Measurements from ENCODE around the gene EEF1E1.
"Not testable (repeated sequence)": the region's sequence is repeated elsewhere in the genome, so short reads cannot be mapped to it uniquely, and the experiment has no call there.

EEF1E1 gene

GRCh38 chr6:8061736-8062135 lies 40.6 kb downstream of the EEF1E1 start:
- DNase-seq = no peak

- DNase-seq = no peak
These were observed 42.0 kb downstream of the EEF1E1 start for GRCh38 chr6:8060346-8060745.

DNA sequence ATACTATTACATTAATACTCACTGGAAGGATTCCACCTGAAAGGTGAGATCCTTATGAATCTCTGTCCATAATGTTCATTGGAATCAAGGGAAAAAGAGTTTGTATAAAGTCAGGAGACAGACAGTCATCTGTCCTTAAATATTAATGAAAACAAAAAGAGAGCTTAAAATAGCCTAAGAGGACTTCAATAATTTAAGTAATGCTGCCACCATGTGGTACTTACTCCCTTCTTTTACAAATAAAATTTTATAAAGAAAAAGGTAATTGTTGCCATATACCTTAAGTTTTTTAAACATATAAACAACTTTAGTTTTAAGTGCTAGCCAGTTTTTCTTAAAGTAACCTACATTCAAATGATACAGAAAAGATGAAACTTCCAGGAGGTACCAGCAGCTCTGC lies 43.2 kb downstream of the EEF1E1 start:
- DNase-seq = no peak

DNA sequence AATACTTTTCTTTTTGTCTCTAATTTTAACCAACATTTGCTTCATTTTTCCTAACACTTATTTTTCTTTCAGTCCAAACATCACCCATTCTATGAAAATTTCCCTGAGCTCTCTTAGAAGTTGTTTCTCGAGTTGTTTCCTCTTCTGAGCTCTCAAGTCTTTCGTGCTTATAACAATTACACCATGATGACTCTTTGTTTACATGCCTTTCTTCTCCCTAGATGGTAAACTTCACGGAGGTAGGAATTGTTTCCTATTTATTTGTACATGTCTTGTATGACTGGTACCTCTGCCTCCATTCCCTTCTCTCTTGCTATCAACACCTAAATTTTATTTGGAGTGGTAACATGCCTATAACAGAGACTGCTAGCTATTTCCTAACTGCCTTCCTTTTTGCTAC lies 44.6 kb downstream of the EEF1E1 start:
- DNase-seq = no peak

DNA sequence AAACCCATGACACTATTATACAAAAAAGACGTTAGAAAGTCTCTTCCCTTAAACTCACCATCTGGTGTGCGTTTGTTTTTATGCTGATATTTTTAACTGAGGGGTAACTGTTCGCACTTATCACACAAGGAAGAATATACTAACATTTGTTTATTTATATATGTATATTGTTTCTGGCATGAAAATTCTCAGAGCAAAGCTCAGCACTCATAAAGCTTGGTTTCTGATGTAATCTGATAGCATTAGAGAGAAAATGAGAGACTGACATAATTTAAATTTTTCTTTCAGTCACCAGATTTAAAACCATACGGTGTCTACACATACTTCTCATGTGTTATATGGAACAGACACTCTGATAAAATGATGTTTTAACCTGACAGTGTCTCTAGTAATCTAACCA lies 45.1 kb downstream of the EEF1E1 start:
- DNase-seq = no peak

GRCh38 chr6:8054276-8054675 lies 48.1 kb downstream of the EEF1E1 start:
- DNase-seq = no peak

GRCh38 chr6:8047541-8048292 lies 54.6 kb downstream of the EEF1E1 start:
- DNase-seq = no peak

DNA sequence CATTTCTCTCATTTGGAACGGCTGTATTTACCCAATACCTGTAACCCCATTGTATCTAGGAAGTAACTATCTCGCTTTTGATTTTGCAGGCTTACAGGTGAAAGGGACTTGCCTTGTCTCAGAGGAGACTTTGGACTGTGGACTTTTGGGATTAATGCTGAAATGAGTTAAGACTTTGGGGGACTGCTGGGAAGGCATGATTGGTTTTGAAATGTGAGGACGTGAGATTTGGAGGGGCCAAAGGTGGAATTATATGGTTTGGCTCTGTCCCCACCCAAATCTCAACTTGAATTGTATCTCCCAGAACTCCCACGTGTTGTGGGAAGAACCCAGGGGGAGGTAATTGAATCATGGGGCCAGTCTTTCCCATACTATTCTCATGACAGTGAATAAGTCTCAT lies 56.6 kb downstream of the EEF1E1 start:
- not testable (repeated sequence) for DNase-seq

- no peak for DNase-seq
These were observed 59.1 kb downstream of the EEF1E1 start for GRCh38 chr6:8043221-8043620.

- no peak for DNase-seq
These were observed 60.3 kb downstream of the EEF1E1 start for GRCh38 chr6:8041913-8042583.

DNA sequence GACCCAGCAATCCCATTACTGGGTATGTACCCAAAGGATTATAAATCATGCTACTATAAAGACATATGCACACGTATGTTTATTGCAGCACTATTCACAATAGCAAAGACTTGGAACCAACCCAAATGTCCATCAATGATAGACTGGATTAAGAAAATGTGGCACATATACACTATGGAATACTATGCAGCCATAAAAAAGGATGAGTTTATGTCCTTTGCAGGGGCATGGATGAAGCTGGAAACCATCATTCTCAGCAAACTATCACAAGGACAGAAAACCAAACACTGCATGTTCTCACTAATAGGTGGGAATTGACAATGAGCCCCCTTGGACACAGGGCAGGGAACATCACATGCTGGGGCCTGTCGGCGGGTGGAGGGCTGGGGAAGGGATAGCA lies 68.2 kb downstream of the EEF1E1 start:
- not testable (repeated sequence) for DNase-seq

- DNase-seq = no peak
These were observed 71.4 kb downstream of the EEF1E1 start for GRCh38 chr6:8030920-8031319.

All from NCI-H446 treated with DMSO at 0.1 percent for 48 hours (cell line).